Colonic mucosa (tissue), 4 donors: ENCODE data around the gene IL4R. TPM values are rescaled to one million over a fixed set of nuclear protein-coding genes. Genes with fewer than 3 reads are reported as not detected.

ENCODE experiments used
- DNase-seq: peaks from one replicate; pipeline ENCODE4 v3.0.0-alpha.2; 2020
- H3K27ac ChIP-seq: fragments of 200-600 bp; one replicate; pipeline ENCODE4 v1.8.0; 2021
- H3K27me3 ChIP-seq: fragments of 200-600 bp; one replicate; pipeline ENCODE4 v1.8.0; 2021
- H3K36me3 ChIP-seq: fragments of 200-600 bp; one replicate; pipeline ENCODE4 v1.8.0; 2021
- H3K4me1 ChIP-seq: fragments of 200-600 bp; one replicate; pipeline ENCODE4 v1.8.0; 2021; ENCODE audit warnings: mild to moderate bottlenecking
- H3K4me3 ChIP-seq: fragments of 200-600 bp; one replicate; pipeline ENCODE4 v1.8.0; 2021
- H3K9ac ChIP-seq, 2 donors: one replicate each; pipeline ENCODE4 v1.7.0; 2013; ENCODE audit warnings: control low read depth in 2 of 2, low read depth in 2 of 2, low read length in 2 of 2
- H3K9me3 ChIP-seq: fragments of 200-600 bp; one replicate; pipeline ENCODE4 v1.8.0; 2021
- CTCF ChIP-seq: fragments of 200-600 bp; IDR thresholded peaks from one replicate; pipeline ENCODE4 v1.8.0; 2022; ENCODE audit warnings: antibody characterized with exemption, mild to moderate bottlenecking
- intact Hi-C: fragments of 100-400 bp; cut with DNase I; formaldehyde crosslinking; loops from one replicate; pipeline ENCODE4 v1.14.1; 2022
- total RNA-seq, 2 donors: library from RNA; stranded (reverse); fragmentation: NEBNext Ultra II Directional in 1 of 2; extraction: Animal tissue kit (Norgen Biotek cat#: 25700) in 1 of 2; gene quantifications; one replicate each; pipeline ENCODE4 v1.2.1, GENCODE V29; 2021
- donor health status: healthy.
- donor health status: DM: no; HTN: no; CAD: no.
- donor health status: DM: no; HTN: no; CAD: no.

Gene IL4R
- total RNA-seq, 2 donors from 2014 or later = 74.8 to 80.0 TPM

GRCh38 chr16:27330542-27330941 is 16.8 kb downstream of the IL4R start:
- peak overlapping the region; percentile 85 for H3K27ac ChIP-seq
- H3K9ac ChIP-seq = no peak overlapping the region
- no peak for TF ChIP-seq CTCF
- intact Hi-C loops = no loop called here
- peak; percentile 62 for DNase-seq
- H3K36me3 ChIP-seq = no peaks in the 10 kb centered on the region
- no peaks in the 10 kb centered on the region for H3K27me3 ChIP-seq
- no peaks in the 10 kb centered on the region for H3K9me3 ChIP-seq
- H3K4me3 ChIP-seq = no peak overlapping the region
- peaks cover 9% of the 10 kb centered on the region for H3K4me1 ChIP-seq

GRCh38 chr16:27332105-27332504 is 18.3 kb downstream of the IL4R start:
- Histone ChIP-seq H3K9ac (no peak overlapping the region), H3K27me3 (no peaks in the 10 kb centered on the region), H3K4me3 (no peak overlapping the region), H3K27ac (peak overlapping the region; percentile 85), H3K36me3 (no peaks in the 10 kb centered on the region), H3K9me3 (no peaks in the 10 kb centered on the region), H3K4me1 (peaks cover under 1% of the 10 kb centered on the region)
- DNase-seq = no peak
- TF ChIP-seq CTCF = no peak
- intact Hi-C loops = no loop called here

- H3K4me1 ChIP-seq = no peaks in the 10 kb centered on the region
- no peak overlapping the region for H3K4me3 ChIP-seq
- TF ChIP-seq CTCF = no peak
- H3K36me3 ChIP-seq = no peaks in the 10 kb centered on the region
- no peaks in the 10 kb centered on the region for H3K9me3 ChIP-seq
- H3K27me3 ChIP-seq = no peaks in the 10 kb centered on the region
- peak overlapping the region; percentile 46 for H3K27ac ChIP-seq
- no peak overlapping the region for H3K9ac ChIP-seq
- intact Hi-C loops = no loop called here
- DNase-seq = no peak
These were observed 19.3 kb downstream of the IL4R start for GRCh38 chr16:27333104-27333503.

- no peaks in the 10 kb centered on the region for H3K36me3 ChIP-seq
- H3K27ac ChIP-seq = peak overlapping the region; percentile 46
- intact Hi-C loops = no loop called here
- H3K4me3 ChIP-seq = no peak overlapping the region
- H3K9ac ChIP-seq = no peak overlapping the region
- no peaks in the 10 kb centered on the region for H3K27me3 ChIP-seq
- no peaks in the 10 kb centered on the region for H3K9me3 ChIP-seq
- TF ChIP-seq CTCF = no peak
- DNase-seq = no peak
- H3K4me1 ChIP-seq = no peaks in the 10 kb centered on the region
These were observed 19.8 kb downstream of the IL4R start for GRCh38 chr16:27333549-27333948.

GRCh38 chr16:27334192-27334764 is 20.5 kb downstream of the IL4R start:
- no peak overlapping the region for H3K4me3 ChIP-seq
- H3K36me3 ChIP-seq = peaks cover 3% of the 10 kb centered on the region
- peak overlapping the region; percentile 46 for H3K27ac ChIP-seq
- H3K4me1 ChIP-seq = no peaks in the 10 kb centered on the region
- no peaks in the 10 kb centered on the region for H3K27me3 ChIP-seq
- no peak for DNase-seq
- no peaks in the 10 kb centered on the region for H3K9me3 ChIP-seq
- H3K9ac ChIP-seq = no peak overlapping the region
- intact Hi-C loops = no loop called here
- TF ChIP-seq CTCF = no peak
